Keratinocyte (primary cell): ENCODE measurements around the gene TEAD3. TPM values are rescaled to one million over a fixed set of nuclear protein-coding genes. Genes with fewer than 3 reads are reported as not detected.

Experiments
- DNase-seq: peaks from one replicate; pipeline ENCODE4 v3.0.0-alpha.2; 2011; ENCODE audit warnings: low read depth, missing footprints, low spot score
- FAIRE-seq: peaks from 2 replicates; lab custom pipeline; 2011; peaks lifted over from hg19 to GRCh38; lab: Jason Lieb, UNC
- H2AFZ ChIP-seq: 2 replicates; pipeline ENCODE4 v1.6.0; 2012; ENCODE audit warnings: low read length, control low read depth, inconsistent platforms; ENCODE audit not compliant: control insufficient read depth
- H3K27ac ChIP-seq: 2 replicates; pipeline ENCODE4 v1.5.1; 2011; ENCODE audit warnings: low read length; ENCODE audit not compliant: control insufficient read depth, insufficient read depth
- H3K27me3 ChIP-seq: 3 replicates; pipeline ENCODE4 v1.6.0; 2011; ENCODE audit warnings: low read length; ENCODE audit not compliant: control insufficient read depth, insufficient read depth; ENCODE audit errors: extremely low read depth
- H3K36me3 ChIP-seq, 2 experiments: 2 replicates in 1 of 2; 3 replicates in 1 of 2; pipeline ENCODE4 v1.5.1; 2011; ENCODE audit warnings: low read length in 2 of 2, mild to moderate bottlenecking in 1 of 2; ENCODE audit not compliant: control insufficient read depth in 2 of 2, insufficient read depth in 2 of 2; ENCODE audit errors: extremely low read depth in 1 of 2
- H3K4me1 ChIP-seq: 3 replicates; pipeline ENCODE4 v1.5.1; 2011; ENCODE audit warnings: low read length; ENCODE audit not compliant: control insufficient read depth, insufficient read depth; ENCODE audit errors: extremely low read depth
- H3K4me2 ChIP-seq: 3 replicates; pipeline ENCODE4 v1.6.0; 2011; ENCODE audit warnings: low read depth, low read length; ENCODE audit not compliant: control insufficient read depth, insufficient read depth; ENCODE audit errors: extremely low read depth
- H3K4me3 ChIP-seq, 3 experiments: fragments of 200-600 bp in 1 of 3; sonication (generic) in 1 of 3; 2 replicates in 2 of 3; 3 replicates in 1 of 3; pipeline ENCODE4 v1.5.1; 2011 to 2016; ENCODE audit warnings: low read length in 3 of 3, mild to moderate bottlenecking in 3 of 3, control low read depth in 2 of 3, inconsistent platforms in 1 of 3, low read depth in 1 of 3, mixed read lengths in 1 of 3, mixed run types in 1 of 3, moderate library complexity in 1 of 3; ENCODE audit not compliant: control insufficient read depth in 2 of 3, insufficient read depth in 2 of 3; ENCODE audit errors: extremely low read depth in 1 of 3
- H3K79me2 ChIP-seq: 2 replicates; pipeline ENCODE4 v1.6.0; 2012; ENCODE audit warnings: low read length; ENCODE audit not compliant: control insufficient read depth, insufficient read depth
- H3K9ac ChIP-seq: 3 replicates; pipeline ENCODE4 v1.6.0; 2011; ENCODE audit warnings: low read length; ENCODE audit not compliant: control insufficient read depth, insufficient read depth; ENCODE audit errors: extremely low read depth
- H3K9me1 ChIP-seq: 3 replicates; pipeline ENCODE4 v1.6.0; 2011; ENCODE audit warnings: low read length; ENCODE audit not compliant: control insufficient read depth, insufficient read depth; ENCODE audit errors: extremely low read depth
- H3K9me3 ChIP-seq: 2 replicates; pipeline ENCODE4 v1.5.1; 2012; ENCODE audit warnings: low read depth, low read length; ENCODE audit not compliant: control insufficient read depth
- H4K20me1 ChIP-seq: 3 replicates; pipeline ENCODE4 v1.6.0; 2011; ENCODE audit warnings: low read length; ENCODE audit not compliant: control insufficient read depth, insufficient read depth; ENCODE audit errors: extremely low read depth
- EZH2 ChIP-seq: IDR thresholded peaks from one replicate; pipeline ENCODE4 v1.6.1; 2012; ENCODE audit warnings: inconsistent platforms, mild to moderate bottlenecking, low read length, moderate library complexity
- dilution Hi-C: fragments of 300-500 bp; cut with MboI; formaldehyde crosslinking; loops from one replicate; pipeline ENCODE4 v1.7.0; 2020; ENCODE audit warnings: low sequenced_read_pairs; ENCODE audit not compliant: extremely low pct_ligation_motif_present
- polyA minus RNA-seq, 3 experiments: library from RNA; depleted of rRNA, polyadenylated mRNA; stranded (reverse); fragments of >200 nt; gene quantifications; 1 replicate in 1 of 3; 2 replicates in 1 of 3; 3 replicates in 1 of 3; pipeline ENCODE4 v1.2.3, GENCODE V29; 2011
- polyA plus RNA-seq, 5 experiments: library from polyadenylated mRNA; depleted of rRNA in 3 of 5; stranded (reverse) in 3 of 5; stranded (forward) in 1 of 5; unstranded in 1 of 5; fragments of >200 nt; gene quantifications; 1 replicate in 1 of 5; 2 replicates in 3 of 5; 3 replicates in 1 of 5; pipeline versions ENCODE4 v1.2.1 to v1.2.3, GENCODE V29; 2011 to 2012; ENCODE audit warnings: missing spikeins in 2 of 5, low read depth in 1 of 5, low replicate concordance in 1 of 5
- TF ChIP-seq, protein P1 (sequence below), 3 experiments: IDR thresholded peaks in 1 of 3; conservative IDR thresholded peaks in 1 of 3; optimal IDR thresholded peaks in 1 of 3; 2 replicates in 2 of 3; 3 replicates in 1 of 3; pipeline versions ENCODE3 to v1.5.1; 2011; ENCODE audit warnings: low read length in 3 of 3, mild to moderate bottlenecking in 3 of 3, moderate library complexity in 2 of 3, control low read depth in 1 of 3, inconsistent platforms in 1 of 3; ENCODE audit not compliant: insufficient read depth in 2 of 3; ENCODE audit errors: extremely low read depth in 1 of 3

The TEAD3 gene
- polyA plus RNA-seq (5.7 to 11.1 TPM (median 8.0 TPM) in 3 replicates), polyA minus RNA-seq (6.5 to 20.0 TPM (median 6.7 TPM) in 3 replicates)
- 8.6 TPM for polyA plus RNA-seq (2011; ENCODE audit: low read depth)
- polyA plus RNA-seq (2011; cell fraction: cytosol; rRNA removed), result 5.9 and 9.0 TPM in 2 replicates
- 22.9 and 27.8 TPM in 2 replicates for polyA plus RNA-seq (2011; cell fraction: nucleus; rRNA removed)
- polyA plus RNA-seq (2012; ENCODE audit: low replicate concordance), result 13.8 and 24.1 TPM in 2 replicates
- 7.1 TPM for polyA minus RNA-seq (2011; cell fraction: cytosol; rRNA and poly(A)+ RNA removed)
- 7.8 and 9.7 TPM in 2 replicates for polyA minus RNA-seq (2011; cell fraction: nucleus; rRNA and poly(A)+ RNA removed)

GRCh38 chr6:35496841-35497570, at the start of gene TEAD3:
Gene TEAD3 (minus strand): TSS chr6:35497079.
- DNase-seq, result no peak
- TF ChIP-seq, protein P1, sequence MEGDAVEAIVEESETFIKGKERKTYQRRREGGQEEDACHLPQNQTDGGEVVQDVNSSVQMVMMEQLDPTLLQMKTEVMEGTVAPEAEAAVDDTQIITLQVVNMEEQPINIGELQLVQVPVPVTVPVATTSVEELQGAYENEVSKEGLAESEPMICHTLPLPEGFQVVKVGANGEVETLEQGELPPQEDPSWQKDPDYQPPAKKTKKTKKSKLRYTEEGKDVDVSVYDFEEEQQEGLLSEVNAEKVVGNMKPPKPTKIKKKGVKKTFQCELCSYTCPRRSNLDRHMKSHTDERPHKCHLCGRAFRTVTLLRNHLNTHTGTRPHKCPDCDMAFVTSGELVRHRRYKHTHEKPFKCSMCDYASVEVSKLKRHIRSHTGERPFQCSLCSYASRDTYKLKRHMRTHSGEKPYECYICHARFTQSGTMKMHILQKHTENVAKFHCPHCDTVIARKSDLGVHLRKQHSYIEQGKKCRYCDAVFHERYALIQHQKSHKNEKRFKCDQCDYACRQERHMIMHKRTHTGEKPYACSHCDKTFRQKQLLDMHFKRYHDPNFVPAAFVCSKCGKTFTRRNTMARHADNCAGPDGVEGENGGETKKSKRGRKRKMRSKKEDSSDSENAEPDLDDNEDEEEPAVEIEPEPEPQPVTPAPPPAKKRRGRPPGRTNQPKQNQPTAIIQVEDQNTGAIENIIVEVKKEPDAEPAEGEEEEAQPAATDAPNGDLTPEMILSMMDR (optimal IDR thresholded peaks at IDR 0.05 in 1 of 3, IDR thresholded peaks at IDR 0.05 in 1 of 3, conservative IDR thresholded peaks at IDR 0.05 in 1 of 3; ENCODE audit: extremely low read depth in 1 of 3, insufficient read depth in 2 of 3, low read length in 3 of 3), result no peak
- no peak for TF ChIP-seq EZH2
- dilution Hi-C loops, result no loop called here

DNA sequence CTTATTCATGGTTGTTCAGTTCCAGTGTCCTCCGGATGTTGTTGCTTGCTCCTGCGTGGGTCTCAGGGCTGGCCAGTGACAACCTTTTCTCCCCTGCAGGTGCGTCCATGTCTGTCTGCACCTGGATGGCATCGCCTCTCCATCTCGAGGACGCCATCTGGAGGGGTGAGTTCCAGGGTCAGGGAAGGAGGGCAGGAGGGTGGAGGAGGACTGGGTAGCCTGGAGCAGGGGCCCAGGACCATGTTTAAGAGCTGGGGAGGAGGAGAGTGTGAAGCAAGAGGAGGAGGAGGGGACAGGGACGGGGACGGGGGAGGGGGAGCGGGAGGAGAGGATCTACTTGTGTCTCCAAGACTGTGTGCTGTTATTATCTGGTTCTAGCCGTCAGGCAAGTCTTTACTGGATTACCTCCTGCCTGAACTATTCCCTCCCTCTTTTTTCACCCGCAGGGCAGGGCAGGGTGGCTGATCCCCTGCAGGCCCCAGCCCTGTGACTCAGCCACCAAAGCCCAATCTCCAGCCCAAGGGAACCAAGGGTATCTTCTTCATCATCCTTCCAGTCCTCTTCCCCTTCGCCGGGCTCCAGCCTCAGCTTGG, 48.0 kb upstream of the TEAD3 start:
- TF ChIP-seq, protein P1 (optimal IDR thresholded peaks at IDR 0.05 in 1 of 3, IDR thresholded peaks at IDR 0.05 in 1 of 3, conservative IDR thresholded peaks at IDR 0.05 in 1 of 3; ENCODE audit: extremely low read depth in 1 of 3, insufficient read depth in 2 of 3, low read length in 3 of 3), result peak in 1 of 3 experiments; percentile 12
- TF ChIP-seq EZH2, result no peak
- FAIRE-seq, result no peak

More at GRCh38 chr6:35496841-35497570, at the start of gene TEAD3:
- Histone ChIP-seq H3K4me3 (peak within 1 kb of the TSS; percentile 60 to 86 (median 85)), H3K27ac (peak within 1 kb of the TSS; percentile 79), H3K9ac (peak within 1 kb of the TSS; percentile 87), H3K4me2 (peak within 1 kb of the TSS; percentile 94), H3K4me1 (peaks cover 35% of the 10 kb centered on the region), H3K9me3 (no peaks in the 10 kb centered on the region), H3K27me3 (no peaks in the 10 kb centered on the region), H2AFZ (peak within 1 kb of the TSS; percentile 56), H3K9me1 (no peaks in the 10 kb centered on the region), H3K79me2 (peaks cover 39% of the 10 kb centered on the region), H3K36me3 (peaks cover 2 to 7% of the 10 kb centered on the region in 2 experiments), H4K20me1 (no peaks in the 10 kb centered on the region)
- no peak for FAIRE-seq

More for the DNA sequence above, 48.0 kb upstream of the TEAD3 start:
- dilution Hi-C loops, result no loop called here
- no peak overlapping the region for H3K4me3 ChIP-seq
- H3K4me1 ChIP-seq, result peaks cover 9% of the 10 kb centered on the region
- peak; percentile 9 for DNase-seq
- H3K9me3 ChIP-seq, result no peaks in the 10 kb centered on the region
- no peaks in the 10 kb centered on the region for H3K9me1 ChIP-seq
- H4K20me1 ChIP-seq, result no peaks in the 10 kb centered on the region
- H3K27ac ChIP-seq, result no peak overlapping the region
- H2AFZ ChIP-seq, result peak overlapping the region; percentile 53
- no peaks in the 10 kb centered on the region for H3K79me2 ChIP-seq
- H3K36me3 ChIP-seq, result no peaks in the 10 kb centered on the region
- no peaks in the 10 kb centered on the region for H3K27me3 ChIP-seq
- no peak overlapping the region for H3K9ac ChIP-seq
- H3K4me2 ChIP-seq, result peak overlapping the region; percentile 62
